BLaER1 treated with 17β-estradiol and CSF1 and Interleukin-3, amounts not matched to agents 10 nM and 100 nM (cell line): Measurements from ENCODE around the gene CHD2.

Source experiments
- H3K27ac ChIP-seq, 11 experiments: shearing (Covaris generic); formaldehyde crosslinking; 2 replicates each; pipeline ENCODE4 v1.8.1; 2022
- H3K27me3 ChIP-seq, 11 experiments: shearing (Covaris generic); formaldehyde crosslinking; 2 replicates each; pipeline ENCODE4 v1.8.1; 2022
- H3K36me3 ChIP-seq, 11 experiments: shearing (Covaris generic); formaldehyde crosslinking; 2 replicates each; pipeline ENCODE4 v1.8.1; 2022
- H3K4me1 ChIP-seq, 10 experiments: shearing (Covaris generic); formaldehyde crosslinking; 2 replicates each; pipeline ENCODE4 v1.8.1; 2022
- H3K4me2 ChIP-seq, 11 experiments: shearing (Covaris generic); formaldehyde crosslinking; 2 replicates each; pipeline ENCODE4 v1.8.1; 2022
- H3K4me3 ChIP-seq, 10 experiments: shearing (Covaris generic); formaldehyde crosslinking; 2 replicates each; pipeline ENCODE4 v1.8.1; 2022
- H3K9ac ChIP-seq, 11 experiments: shearing (Covaris generic); formaldehyde crosslinking; 2 replicates each; pipeline ENCODE4 v1.8.1; 2022
- H3K9me3 ChIP-seq, 11 experiments: shearing (Covaris generic); formaldehyde crosslinking; replicated peaks in 1 of 11; 2 replicates each; pipeline ENCODE4 v1.8.1; 2022
- H4K20me1 ChIP-seq, 11 experiments: shearing (Covaris generic); formaldehyde crosslinking; 2 replicates each; pipeline ENCODE4 v1.8.1; 2022
- Cebpa-rat ChIP-seq, 11 experiments: shearing (Covaris generic); IDR thresholded peaks; 2 replicates each; pipeline ENCODE4 v1.8.1; 2022

The CHD2 gene

GRCh38 chr15:92883163-92883875 is 16.8 kb upstream of the CHD2 start:
- no peaks in the 10 kb centered on the region for H3K9me3 ChIP-seq
- peak overlapping the region; percentile 93 to 98 (median 94) for H3K4me3 ChIP-seq
- peaks cover 29 to 51% (median 41%) of the 10 kb centered on the region in 10 experiments for H3K4me1 ChIP-seq
- H3K4me2 ChIP-seq = peak overlapping the region in 8 of 11 experiments; percentile 8 to 86 (median 65); a peak in 12 of 22 replicates
- H3K27ac ChIP-seq = peak overlapping the region; percentile 99 to 100 (median 100)
- no peak for TF ChIP-seq Cebpa-rat (IDR thresholded peaks at IDR 0.05)
- peak overlapping the region; percentile 100 for H3K9ac ChIP-seq
- peaks cover 5 to 55% (median 45%) of the 10 kb centered on the region in 11 experiments; a peak in 20 of 22 replicates for H4K20me1 ChIP-seq
- no peaks in the 10 kb centered on the region for H3K27me3 ChIP-seq
- peaks cover 25 to 46% (median 39%) of the 10 kb centered on the region in 11 experiments for H3K36me3 ChIP-seq

- peaks cover 29 to 52% (median 42%) of the 10 kb centered on the region in 10 experiments for H3K4me1 ChIP-seq
- TF ChIP-seq Cebpa-rat (IDR thresholded peaks at IDR 0.05) = no peak
- peak overlapping the region; percentile 93 to 98 (median 94) for H3K4me3 ChIP-seq
- H3K9me3 ChIP-seq = no peaks in the 10 kb centered on the region
- H3K27me3 ChIP-seq = no peaks in the 10 kb centered on the region
- peaks cover 7 to 60% (median 49%) of the 10 kb centered on the region in 11 experiments; a peak in 21 of 22 replicates for H4K20me1 ChIP-seq
- H3K36me3 ChIP-seq = peaks cover 31 to 53% (median 45%) of the 10 kb centered on the region in 11 experiments
- peak overlapping the region; percentile 55 to 87 (median 71); a peak in 18 of 22 replicates for H3K4me2 ChIP-seq
- H3K27ac ChIP-seq = peak overlapping the region; percentile 99 to 100 (median 100)
- H3K9ac ChIP-seq = peak overlapping the region; percentile 100
Measured at GRCh38 chr15:92883876-92884435, 16.2 kb upstream of the CHD2 start.

GRCh38 chr15:92884436-92885223 is 15.5 kb upstream of the CHD2 start:
- peaks cover 29 to 55% (median 43%) of the 10 kb centered on the region in 10 experiments for H3K4me1 ChIP-seq
- TF ChIP-seq Cebpa-rat (IDR thresholded peaks at IDR 0.05) = no peak
- H3K9me3 ChIP-seq = no peaks in the 10 kb centered on the region
- H3K27me3 ChIP-seq = no peaks in the 10 kb centered on the region
- H3K4me2 ChIP-seq = peak overlapping the region; percentile 55 to 87 (median 71); a peak in 20 of 22 replicates
- peak overlapping the region; percentile 93 to 98 (median 94) for H3K4me3 ChIP-seq
- H3K9ac ChIP-seq = peak overlapping the region; percentile 100
- peaks cover 10 to 67% (median 54%) of the 10 kb centered on the region in 11 experiments for H4K20me1 ChIP-seq
- peak overlapping the region; percentile 99 to 100 (median 100) for H3K27ac ChIP-seq
- peaks cover 38 to 59% (median 52%) of the 10 kb centered on the region in 11 experiments for H3K36me3 ChIP-seq

- Histone ChIP-seq H3K36me3 (peaks cover 46 to 67% (median 59%) of the 10 kb centered on the region in 11 experiments), H3K27ac (peak overlapping the region; percentile 99 to 100 (median 100)), H3K9me3 (no peaks in the 10 kb centered on the region), H3K27me3 (no peaks in the 10 kb centered on the region), H3K4me2 (peak overlapping the region; percentile 55 to 87 (median 71); a peak in 19 of 22 replicates), H3K4me3 (peak overlapping the region; percentile 93 to 98 (median 94)), H4K20me1 (peaks cover 15 to 75% (median 60%) of the 10 kb centered on the region in 11 experiments), H3K4me1 (peaks cover 26 to 55% (median 38%) of the 10 kb centered on the region in 10 experiments), H3K9ac (peak overlapping the region; percentile 100)
- TF ChIP-seq Cebpa-rat (IDR thresholded peaks at IDR 0.05) = no peak
Measured at GRCh38 chr15:92885224-92886041, 14.7 kb upstream of the CHD2 start.

GRCh38 chr15:92886042-92886537 is 14.0 kb upstream of the CHD2 start:
- Histone ChIP-seq H3K27ac (peak overlapping the region in 8 of 11 experiments; percentile 12 to 100 (median 100); a peak in 15 of 22 replicates), H3K27me3 (no peaks in the 10 kb centered on the region), H4K20me1 (peaks cover 22 to 81% (median 66%) of the 10 kb centered on the region in 11 experiments), H3K9ac (peak overlapping the region in 9 of 11 experiments; percentile 100; a peak in 15 of 22 replicates), H3K4me3 (peak overlapping the region in 9 of 10 experiments; percentile 93 to 98 (median 94); a peak in 16 of 20 replicates), H3K9me3 (no peaks in the 10 kb centered on the region), H3K36me3 (peaks cover 52 to 74% (median 66%) of the 10 kb centered on the region in 11 experiments), H3K4me1 (peaks cover 20 to 55% (median 35%) of the 10 kb centered on the region in 10 experiments), H3K4me2 (peak overlapping the region; percentile 17 to 87 (median 71); a peak in 18 of 22 replicates)
- no peak for TF ChIP-seq Cebpa-rat (IDR thresholded peaks at IDR 0.05)

- peaks cover 28 to 88% (median 73%) of the 10 kb centered on the region in 11 experiments for H4K20me1 ChIP-seq
- peak overlapping the region in 4 of 11 experiments; percentile 99 to 100 (median 100); a peak in 6 of 22 replicates for H3K27ac ChIP-seq
- no peaks in the 10 kb centered on the region for H3K9me3 ChIP-seq
- H3K27me3 ChIP-seq = no peaks in the 10 kb centered on the region
- TF ChIP-seq Cebpa-rat (IDR thresholded peaks at IDR 0.05) = no peak
- H3K9ac ChIP-seq = peak overlapping the region in 7 of 11 experiments; percentile 11 to 100 (median 100); a peak in 9 of 22 replicates
- H3K36me3 ChIP-seq = peaks cover 60 to 81% (median 73%) of the 10 kb centered on the region in 11 experiments
- H3K4me3 ChIP-seq = peak overlapping the region in 5 of 10 experiments; percentile 39 to 97 (median 95); a peak in 9 of 20 replicates
- H3K4me2 ChIP-seq = peak overlapping the region; percentile 27 to 87 (median 71); a peak in 19 of 22 replicates
- peaks cover 13 to 55% (median 28%) of the 10 kb centered on the region in 10 experiments for H3K4me1 ChIP-seq
Measured at GRCh38 chr15:92886815-92887214, 13.3 kb upstream of the CHD2 start.

- peak overlapping the region in 2 of 11 experiments; percentile 3 to 22; a peak in 4 of 22 replicates for H3K27ac ChIP-seq
- H3K9ac ChIP-seq = peak overlapping the region in 2 of 11 experiments; percentile 100; a peak in 4 of 22 replicates
- peak overlapping the region in 7 of 11 experiments; percentile 6 to 87 (median 63); a peak in 10 of 22 replicates for H3K4me2 ChIP-seq
- no peaks in the 10 kb centered on the region for H3K9me3 ChIP-seq
- H3K4me3 ChIP-seq = peak overlapping the region in 3 of 10 experiments; percentile 93 to 97 (median 96); a peak in 5 of 20 replicates
- H3K36me3 ChIP-seq = peaks cover 70 to 92% (median 84%) of the 10 kb centered on the region in 11 experiments
- H4K20me1 ChIP-seq = peaks cover 28 to 95% (median 75%) of the 10 kb centered on the region in 11 experiments
- H3K27me3 ChIP-seq = no peaks in the 10 kb centered on the region
- H3K4me1 ChIP-seq = peaks cover 12 to 64% (median 25%) of the 10 kb centered on the region in 10 experiments; a peak in 18 of 20 replicates
- no peak for TF ChIP-seq Cebpa-rat (IDR thresholded peaks at IDR 0.05)
Measured at GRCh38 chr15:92887869-92888268, 12.3 kb upstream of the CHD2 start.
